Upper lobe of left lung (tissue), 4 donors: ENCODE results near the gene ROR2.

Source experiments
- POLR2A ChIP-seq, 4 donors: fragments of 450-650 bp; IDR thresholded peaks; one replicate each; pipeline ENCODE4 v1.5.1; 2016 to 2017; ENCODE audit warnings: antibody characterized with exemption in 4 of 4, mild to moderate bottlenecking in 2 of 4
- POLR2AphosphoS5 ChIP-seq, 2 donors: sonication (generic); formaldehyde crosslinking; IDR thresholded peaks; one replicate each; pipeline ENCODE4 v1.5.1; 2017; ENCODE audit warnings: antibody characterized with exemption in 2 of 2
- TF ChIP-seq, protein P1 (sequence below), 6 experiments: fragments of 450-650 bp in 4 of 6; fragments of 200-600 bp in 2 of 6; sonication (generic) in 2 of 6; IDR thresholded peaks; one replicate each; pipeline ENCODE4 v1.5.1; 2016 to 2019; ENCODE audit warnings: antibody characterized with exemption in 6 of 6

DNA sequence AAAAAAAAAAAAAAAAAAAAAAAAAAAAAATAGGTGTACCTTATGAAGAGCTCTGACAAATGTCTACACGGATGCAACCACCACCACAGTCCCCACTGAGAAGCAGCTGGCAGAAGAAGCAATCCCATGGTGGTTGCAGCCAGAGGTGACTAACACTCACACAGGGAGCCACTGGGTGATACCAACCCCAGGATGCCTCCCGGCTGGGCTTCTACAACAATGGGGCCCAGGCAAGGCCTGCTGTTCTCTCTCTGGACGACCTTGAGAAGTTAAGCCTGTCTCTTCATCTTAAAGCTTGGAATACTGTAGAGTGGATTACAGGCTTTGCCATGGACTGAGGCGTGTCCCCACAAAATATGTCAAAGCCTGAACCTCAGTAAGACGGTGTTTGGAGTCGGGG, 104.1 kb downstream of the ROR2 start:
- TF ChIP-seq, protein P1, sequence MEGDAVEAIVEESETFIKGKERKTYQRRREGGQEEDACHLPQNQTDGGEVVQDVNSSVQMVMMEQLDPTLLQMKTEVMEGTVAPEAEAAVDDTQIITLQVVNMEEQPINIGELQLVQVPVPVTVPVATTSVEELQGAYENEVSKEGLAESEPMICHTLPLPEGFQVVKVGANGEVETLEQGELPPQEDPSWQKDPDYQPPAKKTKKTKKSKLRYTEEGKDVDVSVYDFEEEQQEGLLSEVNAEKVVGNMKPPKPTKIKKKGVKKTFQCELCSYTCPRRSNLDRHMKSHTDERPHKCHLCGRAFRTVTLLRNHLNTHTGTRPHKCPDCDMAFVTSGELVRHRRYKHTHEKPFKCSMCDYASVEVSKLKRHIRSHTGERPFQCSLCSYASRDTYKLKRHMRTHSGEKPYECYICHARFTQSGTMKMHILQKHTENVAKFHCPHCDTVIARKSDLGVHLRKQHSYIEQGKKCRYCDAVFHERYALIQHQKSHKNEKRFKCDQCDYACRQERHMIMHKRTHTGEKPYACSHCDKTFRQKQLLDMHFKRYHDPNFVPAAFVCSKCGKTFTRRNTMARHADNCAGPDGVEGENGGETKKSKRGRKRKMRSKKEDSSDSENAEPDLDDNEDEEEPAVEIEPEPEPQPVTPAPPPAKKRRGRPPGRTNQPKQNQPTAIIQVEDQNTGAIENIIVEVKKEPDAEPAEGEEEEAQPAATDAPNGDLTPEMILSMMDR (IDR thresholded peaks at IDR 0.05): no peak
- TF ChIP-seq POLR2AphosphoS5 (IDR thresholded peaks at IDR 0.05): no peak
- no peak for TF ChIP-seq POLR2A (IDR thresholded peaks at IDR 0.05)
